ENCODE data around the gene PEX11B.

The PEX11B gene

DNA sequence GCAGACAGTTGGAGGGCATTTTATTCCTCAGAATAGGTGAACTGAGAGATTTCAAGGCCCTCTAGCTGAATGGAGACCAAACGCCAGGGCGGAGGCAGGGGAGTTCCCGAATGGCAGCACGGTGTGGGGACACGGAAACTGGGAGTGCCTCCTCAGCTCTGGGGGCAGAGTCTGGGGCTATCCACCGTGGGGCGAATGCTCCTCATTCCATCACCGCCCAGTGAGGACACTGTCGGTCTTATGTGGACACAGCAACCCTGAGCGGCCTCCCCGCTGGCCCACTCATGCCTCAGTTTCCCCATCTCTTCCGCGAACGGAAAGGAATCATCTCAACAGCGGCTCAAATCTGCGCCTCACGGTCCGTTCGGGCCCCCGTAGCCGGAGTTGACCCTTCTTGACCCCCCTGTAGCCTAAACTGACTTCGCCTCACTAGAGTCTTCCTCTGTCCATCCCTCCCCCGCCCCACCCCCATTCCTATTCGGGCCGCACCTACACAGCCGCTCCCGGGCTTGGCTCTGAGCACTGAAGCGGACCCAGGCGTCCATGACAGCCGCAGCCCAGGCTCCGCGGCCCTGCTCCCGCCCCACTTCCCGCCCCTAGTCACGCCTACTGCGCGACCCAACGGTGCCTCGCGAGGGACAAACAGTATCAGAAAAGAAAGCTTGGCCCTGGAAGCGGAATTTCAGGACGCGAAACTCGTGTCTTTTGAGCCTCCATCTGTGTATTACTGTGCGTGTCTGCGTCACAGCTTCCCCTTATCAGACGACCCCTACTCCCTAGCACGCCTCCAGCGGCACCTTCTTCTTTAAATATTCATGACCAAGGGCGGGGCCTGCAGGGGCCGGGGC lies at the start of gene PEX11B:
TSS of gene PEX11B (minus strand) at position 574 of the 848 bp plus-strand sequence. CDS start at position 545, 29 bp downstream.
- DNase-seq (ENCODE audit: low spot score), result peak; percentile 92

- DNase-seq (ENCODE audit: low spot score), result no peak
These were observed 48.8 kb upstream of the PEX11B start for GRCh38 chr1:145967288-145967687.

DNA sequence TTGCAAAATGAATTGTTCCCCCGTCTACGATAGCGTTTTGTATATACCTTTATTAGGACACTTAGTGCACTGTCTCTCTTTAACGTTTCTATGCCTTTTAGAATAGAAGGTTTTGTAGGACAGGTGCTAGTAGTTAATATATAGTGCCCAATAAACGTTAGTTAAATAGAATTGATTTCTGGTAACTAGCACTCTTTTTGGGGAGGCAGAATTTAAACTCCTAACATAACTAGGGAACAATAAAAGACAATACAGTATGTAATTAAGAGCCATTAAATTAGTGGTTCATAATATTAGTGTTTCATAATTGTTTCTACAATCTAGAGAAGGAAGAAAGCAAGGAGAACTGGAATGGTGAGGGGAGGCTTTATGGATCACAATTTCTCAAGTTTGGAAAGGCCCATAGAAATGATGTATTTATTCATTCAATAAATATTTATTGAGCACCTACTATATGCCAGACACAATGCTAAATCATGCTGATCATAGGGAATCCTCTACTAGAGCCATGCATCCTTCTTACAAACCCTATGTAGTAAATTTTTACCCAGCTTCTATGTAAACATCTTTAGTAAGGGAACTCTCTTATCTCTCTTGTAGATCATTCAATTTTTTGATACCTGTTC lies 46.7 kb upstream of the PEX11B start:
- DNase-seq (ENCODE audit: low spot score), result no peak

GRCh38 chr1:145964328-145965118 lies 46.0 kb upstream of the PEX11B start, which contains the start of the genes ANKRD34A and POLR3GL:
TSS of gene ANKRD34A (minus strand) at chr1:145964575. CDS start at chr1:145961759, 2,816 bp downstream.
TSS of gene POLR3GL (plus strand) at chr1:145964690. CDS start at chr1:145974866, 10,176 bp downstream.
- peak; percentile 94 for DNase-seq (ENCODE audit: low spot score)

- DNase-seq (ENCODE audit: low spot score), result no peak
These were observed 44.9 kb upstream of the PEX11B start for GRCh38 chr1:145963265-145964019.

- DNase-seq (ENCODE audit: low spot score), result peak; percentile 39
These were observed 43.9 kb upstream of the PEX11B start for GRCh38 chr1:145962157-145963102.

DNA sequence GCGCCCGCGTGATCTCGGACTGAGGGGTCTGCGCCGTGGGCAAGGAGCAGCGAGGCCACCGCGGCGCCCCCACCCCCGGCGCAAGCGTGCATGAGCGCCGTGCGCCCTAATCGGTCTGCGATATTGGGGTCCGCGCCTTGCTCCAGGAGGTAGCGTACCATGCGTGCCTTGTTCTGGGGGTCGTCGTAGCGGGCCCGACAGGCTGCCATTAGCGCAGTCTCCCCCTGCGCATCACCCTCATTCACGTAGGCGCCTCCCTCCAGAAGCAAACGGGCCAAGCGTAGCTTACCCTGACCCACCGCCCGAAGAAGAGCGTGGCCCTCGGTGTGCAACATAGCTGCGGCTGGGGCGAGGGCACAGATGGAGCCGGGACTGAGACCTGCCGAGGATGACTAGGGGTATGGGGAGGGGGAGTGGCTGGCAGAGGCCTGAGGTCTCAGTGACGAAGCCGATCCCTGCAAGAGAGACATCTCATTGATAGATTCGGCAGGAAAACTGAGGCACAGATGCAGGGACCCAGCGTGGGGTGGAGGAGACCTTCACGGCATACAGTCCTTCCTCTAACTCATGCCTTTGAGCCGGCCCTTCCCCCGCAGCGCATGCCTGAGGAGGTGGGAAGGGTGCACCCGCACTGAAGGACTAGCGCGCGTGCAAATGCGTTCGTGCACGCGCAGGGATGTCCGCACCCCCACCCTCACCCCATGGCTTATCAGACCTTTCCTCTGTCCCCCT lies 43.1 kb upstream of the PEX11B start:
- peak; percentile 38 for DNase-seq (ENCODE audit: low spot score)

GRCh38 chr1:145961109-145961424 lies 42.5 kb upstream of the PEX11B start:
- no peak for DNase-seq (ENCODE audit: low spot score)

DNA sequence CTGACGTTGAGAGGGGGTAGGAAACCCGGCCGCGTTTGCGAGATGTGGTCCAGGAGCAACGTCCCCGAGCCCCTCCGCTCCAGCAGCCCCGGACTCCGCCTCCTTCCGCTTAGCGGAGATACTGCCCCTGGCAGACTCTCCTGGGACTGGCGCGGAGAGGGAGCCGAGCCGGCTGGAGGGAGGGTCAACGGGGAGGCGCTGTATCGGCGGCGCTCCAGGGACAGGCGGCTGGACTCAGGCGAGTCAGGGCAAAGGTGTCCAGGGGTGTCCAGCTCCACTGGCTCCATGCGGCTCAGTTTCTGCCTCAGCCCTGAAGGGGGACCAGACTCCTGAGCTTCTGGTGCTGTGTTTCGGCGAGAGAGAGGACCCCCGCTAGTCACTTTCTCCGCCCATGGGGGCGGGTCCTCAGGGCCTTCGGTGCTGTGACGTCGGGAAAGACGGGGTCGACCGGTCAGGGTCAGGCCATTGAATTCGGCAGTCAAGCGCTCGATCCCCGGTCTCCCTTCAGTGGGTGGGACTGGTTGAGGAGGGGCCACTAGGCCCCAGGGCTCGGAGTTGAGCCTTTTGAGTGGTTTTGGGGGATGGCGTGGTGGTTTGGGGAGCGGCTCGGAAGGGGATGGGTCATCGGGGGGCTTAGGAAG lies 42.1 kb upstream of the PEX11B start:
- DNase-seq (ENCODE audit: low spot score), result peak; percentile 46

- no peak for DNase-seq (ENCODE audit: low spot score)
These were observed 41.5 kb upstream of the PEX11B start for GRCh38 chr1:145959957-145960467.

DNA sequence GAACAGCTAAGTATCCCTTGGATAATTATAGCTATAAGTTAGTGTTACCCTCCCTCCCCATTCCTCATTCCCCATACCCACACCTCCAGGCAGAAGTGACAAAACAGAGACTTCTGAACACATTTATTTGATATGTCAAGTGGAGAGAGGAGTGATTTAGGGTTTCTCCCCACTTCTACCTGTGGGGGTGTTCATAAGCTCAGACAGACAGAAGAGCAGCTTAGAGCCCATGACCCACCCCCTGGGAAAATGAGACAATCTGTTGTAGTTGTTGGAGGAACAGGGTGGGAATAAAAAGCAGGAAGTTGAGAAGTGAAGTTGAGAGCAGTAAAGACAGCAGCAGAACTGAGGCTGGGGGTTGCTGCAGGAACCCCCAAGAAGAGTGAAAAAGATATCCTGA lies 40.8 kb upstream of the PEX11B start:
- DNase-seq (ENCODE audit: low spot score), result no peak

DNA sequence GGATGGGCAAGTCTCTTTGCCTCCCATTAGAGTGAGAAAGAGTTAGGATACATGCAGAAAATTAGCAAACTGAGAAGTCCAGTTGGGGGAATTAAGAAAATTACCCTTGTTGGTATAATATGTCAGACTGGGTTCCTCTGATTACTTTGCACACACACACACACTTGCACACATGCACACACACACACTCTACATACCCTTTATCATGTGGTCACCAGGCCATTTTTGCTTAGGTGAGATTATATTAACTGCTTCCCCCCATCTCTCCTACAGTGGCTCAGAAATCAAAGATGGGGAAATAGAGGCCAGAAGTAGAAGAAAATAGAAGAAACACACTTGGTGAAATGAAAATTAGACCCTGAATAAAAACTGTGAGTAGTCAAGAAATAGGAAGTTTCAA lies 40.2 kb upstream of the PEX11B start:
- no peak for DNase-seq (ENCODE audit: low spot score)

GRCh38 chr1:145957443-145958319 lies 39.2 kb upstream of the PEX11B start, which contains the start of gene LIX1L:
TSS of gene LIX1L (minus strand) at chr1:145958017. CDS start at chr1:145957927, 90 bp downstream.
- DNase-seq (ENCODE audit: low spot score), result peak; percentile 95

GRCh38 chr1:145956781-145957442 lies 38.4 kb upstream of the PEX11B start:
- DNase-seq (ENCODE audit: low spot score), result no peak

DNA sequence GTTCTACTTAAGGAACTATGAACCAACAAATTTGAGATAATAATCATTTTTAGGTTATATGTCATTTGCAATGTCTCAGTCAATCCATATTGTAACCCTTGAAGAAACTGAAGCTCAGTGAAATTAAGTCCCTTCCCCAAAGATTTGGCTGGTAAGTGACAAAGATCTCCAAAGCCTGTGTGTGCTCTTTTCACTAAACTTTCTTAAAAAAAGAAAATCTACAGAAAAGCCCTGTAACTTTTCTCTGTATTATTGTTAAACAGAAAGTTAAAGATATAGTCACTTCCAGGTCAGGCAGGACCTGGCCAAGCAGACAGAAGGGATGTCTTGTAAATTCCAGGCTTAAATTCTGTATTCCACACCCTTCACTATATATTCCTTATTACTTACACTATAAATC lies 37.8 kb upstream of the PEX11B start:
- no peak for DNase-seq (ENCODE audit: low spot score)

DNA sequence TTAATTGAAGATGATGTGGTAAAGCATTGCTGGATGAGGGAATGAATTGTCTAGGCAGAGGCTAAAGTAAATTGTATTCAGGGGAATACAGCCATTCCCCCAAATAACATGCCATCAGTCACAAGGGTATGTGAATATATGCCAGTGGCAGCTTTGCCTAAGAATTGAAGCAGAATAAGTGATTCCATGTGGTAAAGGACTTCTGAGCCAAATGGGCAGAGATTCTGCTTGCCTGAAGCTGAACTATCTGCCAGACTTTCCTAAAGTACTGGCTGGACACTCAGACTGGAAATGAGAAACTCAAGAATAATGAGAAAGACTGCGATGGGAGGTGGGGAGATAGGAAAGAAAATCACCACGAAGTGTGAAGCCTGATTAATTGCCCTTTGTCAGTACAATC lies 36.9 kb upstream of the PEX11B start:
- no peak for DNase-seq (ENCODE audit: low spot score)

- no peak for DNase-seq (ENCODE audit: low spot score)
These were observed 35.3 kb upstream of the PEX11B start for GRCh38 chr1:145953861-145954260.

- no peak for DNase-seq (ENCODE audit: low spot score)
These were observed 34.4 kb upstream of the PEX11B start for GRCh38 chr1:145952903-145953302.

Measured in CD4-positive, alpha-beta T cell treated with Interleukin-6 at 100 ng/mL for 8 hours (primary cell).